Measurements from ENCODE around the gene LSP1. TPM values are rescaled to one million over a fixed set of nuclear protein-coding genes. Genes with fewer than 3 reads are reported as not detected.

Gene LSP1
- total RNA-seq, 2 experiments from 2014 or later, result 228 to 232 TPM

- Histone ChIP-seq H3K4me1 (ENCODE audit: insufficient read depth, low read length) (peaks cover 86% of the 10 kb centered on the region), H3K27me3 (ENCODE audit: control insufficient read depth in 1 of 2, insufficient read depth in 2 of 2, low read length in 2 of 2) (no peaks in the 10 kb centered on the region), H3K9me3 (ENCODE audit: control insufficient read depth in 1 of 2, insufficient read depth in 1 of 2, low read length in 2 of 2) (no peaks in the 10 kb centered on the region), H3K4me3 (ENCODE audit: low read length) (no peak overlapping the region), H3K27ac (ENCODE audit: low read depth in 1 of 2, low read length in 2 of 2) (no peak overlapping the region), H3K36me3 (ENCODE audit: insufficient read depth, low read length) (no peaks in the 10 kb centered on the region)
- H3K4me1 Mint-ChIP-seq (ENCODE audit: low read depth), result peaks cover 68% of the 10 kb centered on the region
- no peaks in the 10 kb centered on the region for H3K9me3 Mint-ChIP-seq
- ATAC-seq (ENCODE audit: poor library complexity) (no peak), DNase-seq (no peak)
- H3K27me3 Mint-ChIP-seq, result no peaks in the 10 kb centered on the region
- H3K27ac Mint-ChIP-seq, result peak overlapping the region; percentile 69
- no peak overlapping the region for H3K4me3 Mint-ChIP-seq
- no peaks in the 10 kb centered on the region for H3K36me3 Mint-ChIP-seq (ENCODE audit: low read depth)
- CTCF ChIA-PET, result interaction anchor here (3.6 kb wide), 1 partner anchor 36 kb away, joined by 13 read pairs; no protein-coding TSS in a partner anchor
- POLR2A ChIA-PET, result no interaction called here
- intact Hi-C loops (cut with DNase I, micrococcal nuclease), result no loop called here
- TF ChIP-seq CTCF (IDR thresholded peaks at IDR 0.05), result no peak
These were observed 6.4 kb upstream of the LSP1 start for GRCh38 chr11:1846453-1846932.

- intact Hi-C loops (cut with DNase I, micrococcal nuclease), result no loop called here
- Histone ChIP-seq H3K27ac (ENCODE audit: low read depth in 1 of 2, low read length in 2 of 2) (no peak overlapping the region), H3K4me1 (ENCODE audit: insufficient read depth, low read length) (peaks cover 93% of the 10 kb centered on the region), H3K27me3 (ENCODE audit: control insufficient read depth in 1 of 2, insufficient read depth in 2 of 2, low read length in 2 of 2) (no peaks in the 10 kb centered on the region), H3K4me3 (ENCODE audit: low read length) (no peak overlapping the region), H3K9me3 (ENCODE audit: control insufficient read depth in 1 of 2, insufficient read depth in 1 of 2, low read length in 2 of 2) (no peaks in the 10 kb centered on the region), H3K36me3 (ENCODE audit: insufficient read depth, low read length) (no peaks in the 10 kb centered on the region)
- H3K27me3 Mint-ChIP-seq, result no peaks in the 10 kb centered on the region
- H3K4me3 Mint-ChIP-seq, result no peak overlapping the region
- peaks cover 71% of the 10 kb centered on the region for H3K4me1 Mint-ChIP-seq (ENCODE audit: low read depth)
- ChIA-PET CTCF (interaction anchor here (3.6 kb wide), 1 partner anchor 35 kb away, joined by 13 read pairs; no protein-coding TSS in a partner anchor), POLR2A (interaction anchor here (0.6 to 0.8 kb wide), 2 partner anchors 42 to 113 kb away, joined by 3 read pairs; no protein-coding TSS in a partner anchor)
- no peaks in the 10 kb centered on the region for H3K36me3 Mint-ChIP-seq (ENCODE audit: low read depth)
- TF ChIP-seq CTCF (IDR thresholded peaks at IDR 0.05), result no peak
- H3K9me3 Mint-ChIP-seq, result no peaks in the 10 kb centered on the region
- peak overlapping the region; percentile 91 for H3K27ac Mint-ChIP-seq
- no peak for DNase-seq
- no peak for ATAC-seq (ENCODE audit: poor library complexity)
These were observed 5.7 kb upstream of the LSP1 start for GRCh38 chr11:1847006-1847735.

- Mint-ChIP-seq H3K36me3 (ENCODE audit: low read depth) (peaks cover 5% of the 10 kb centered on the region), H3K4me1 (ENCODE audit: low read depth) (peaks cover 78% of the 10 kb centered on the region), H3K27me3 (no peaks in the 10 kb centered on the region), H3K9me3 (no peaks in the 10 kb centered on the region), H3K4me3 (peak overlapping the region; percentile 30), H3K27ac (peak overlapping the region; percentile 91)
- TF ChIP-seq CTCF (IDR thresholded peaks at IDR 0.05), result no peak
- Histone ChIP-seq H3K27ac (ENCODE audit: low read depth in 1 of 2, low read length in 2 of 2) (no peak overlapping the region), H3K36me3 (ENCODE audit: insufficient read depth, low read length) (no peaks in the 10 kb centered on the region), H3K9me3 (ENCODE audit: control insufficient read depth in 1 of 2, insufficient read depth in 1 of 2, low read length in 2 of 2) (no peaks in the 10 kb centered on the region), H3K27me3 (ENCODE audit: control insufficient read depth in 1 of 2, insufficient read depth in 2 of 2, low read length in 2 of 2) (no peaks in the 10 kb centered on the region), H3K4me1 (ENCODE audit: insufficient read depth, low read length) (peaks cover 97% of the 10 kb centered on the region), H3K4me3 (ENCODE audit: low read length) (no peak overlapping the region)
- DNase-seq, result no peak
- ATAC-seq (ENCODE audit: poor library complexity), result no peak
- intact Hi-C loops (cut with DNase I, micrococcal nuclease), result no loop called here
- POLR2A ChIA-PET, result interaction anchor here (0.8 to 0.9 kb wide), 2 partner anchors 68 to 99 kb away, joined by 3 read pairs; no protein-coding TSS in a partner anchor
- CTCF ChIA-PET, result interaction anchor here (1.7 to 3.6 kb wide), 2 partner anchors 34 to 154 kb away, joined by 4 to 13 read pairs; no protein-coding TSS in a partner anchor
These were observed 4.8 kb upstream of the LSP1 start for GRCh38 chr11:1847926-1848639.
